Testis (tissue), 2 donors: ENCODE measurements around the gene MINDY4B.

Experiments
- POLR2A ChIP-seq: fragments of 450-650 bp; IDR thresholded peaks from one replicate; pipeline ENCODE4 v1.6.1; 2017; ENCODE audit warnings: antibody characterized with exemption, mild to moderate bottlenecking, moderate library complexity
- TF ChIP-seq, protein P1 (sequence below), 3 experiments: fragments of 450-650 bp in 2 of 3; fragments of 200-600 bp in 1 of 3; sonication (generic) in 1 of 3; IDR thresholded peaks; one replicate each; pipeline ENCODE4 v1.5.1; 2016 to 2019; ENCODE audit warnings: antibody characterized with exemption in 3 of 3, mild to moderate bottlenecking in 2 of 3, moderate library complexity in 1 of 3

DNA sequence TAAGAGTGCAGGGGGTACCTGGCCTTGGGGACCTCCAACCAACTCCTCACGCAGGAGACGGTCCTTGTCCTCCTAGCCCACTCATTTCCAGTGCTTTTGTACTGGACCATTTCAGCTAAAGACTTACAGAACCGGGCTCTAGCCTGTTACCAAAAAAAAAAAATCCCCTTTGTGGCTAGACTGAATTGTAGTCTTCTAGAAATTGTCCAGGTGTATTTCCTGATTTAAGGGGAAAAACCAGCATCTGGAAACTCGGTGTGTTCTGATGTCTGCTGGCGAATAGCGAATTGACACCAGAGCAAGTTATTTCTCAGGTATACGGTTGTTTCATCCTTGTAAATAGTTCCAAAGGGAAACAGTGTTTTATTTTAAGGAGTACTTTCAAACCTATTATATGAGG, 21.1 kb upstream of the MINDY4B start:
- TF ChIP-seq POLR2A = no peak
- TF ChIP-seq, protein P1, sequence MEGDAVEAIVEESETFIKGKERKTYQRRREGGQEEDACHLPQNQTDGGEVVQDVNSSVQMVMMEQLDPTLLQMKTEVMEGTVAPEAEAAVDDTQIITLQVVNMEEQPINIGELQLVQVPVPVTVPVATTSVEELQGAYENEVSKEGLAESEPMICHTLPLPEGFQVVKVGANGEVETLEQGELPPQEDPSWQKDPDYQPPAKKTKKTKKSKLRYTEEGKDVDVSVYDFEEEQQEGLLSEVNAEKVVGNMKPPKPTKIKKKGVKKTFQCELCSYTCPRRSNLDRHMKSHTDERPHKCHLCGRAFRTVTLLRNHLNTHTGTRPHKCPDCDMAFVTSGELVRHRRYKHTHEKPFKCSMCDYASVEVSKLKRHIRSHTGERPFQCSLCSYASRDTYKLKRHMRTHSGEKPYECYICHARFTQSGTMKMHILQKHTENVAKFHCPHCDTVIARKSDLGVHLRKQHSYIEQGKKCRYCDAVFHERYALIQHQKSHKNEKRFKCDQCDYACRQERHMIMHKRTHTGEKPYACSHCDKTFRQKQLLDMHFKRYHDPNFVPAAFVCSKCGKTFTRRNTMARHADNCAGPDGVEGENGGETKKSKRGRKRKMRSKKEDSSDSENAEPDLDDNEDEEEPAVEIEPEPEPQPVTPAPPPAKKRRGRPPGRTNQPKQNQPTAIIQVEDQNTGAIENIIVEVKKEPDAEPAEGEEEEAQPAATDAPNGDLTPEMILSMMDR (IDR thresholded peaks at IDR 0.05) = no peak
